GM12892 (cell line): Measurements from ENCODE around the gene SHISA9.

Experiments
- POLR2A ChIP-seq: IDR thresholded peaks from 2 replicates; pipeline ENCODE4 v1.6.1; 2011; ENCODE audit warnings: low read depth, low read length, control low read depth
- POLR2AphosphoS5 ChIP-seq: IDR thresholded peaks from 2 replicates; pipeline ENCODE4 v1.6.1; 2011; ENCODE audit warnings: low read depth, low read length, control low read depth
- TAF1 ChIP-seq: IDR thresholded peaks from 2 replicates; pipeline ENCODE4 v1.6.1; 2011; ENCODE audit warnings: low read depth, mild to moderate bottlenecking, control low read depth, low read length, borderline replicate concordance

DNA sequence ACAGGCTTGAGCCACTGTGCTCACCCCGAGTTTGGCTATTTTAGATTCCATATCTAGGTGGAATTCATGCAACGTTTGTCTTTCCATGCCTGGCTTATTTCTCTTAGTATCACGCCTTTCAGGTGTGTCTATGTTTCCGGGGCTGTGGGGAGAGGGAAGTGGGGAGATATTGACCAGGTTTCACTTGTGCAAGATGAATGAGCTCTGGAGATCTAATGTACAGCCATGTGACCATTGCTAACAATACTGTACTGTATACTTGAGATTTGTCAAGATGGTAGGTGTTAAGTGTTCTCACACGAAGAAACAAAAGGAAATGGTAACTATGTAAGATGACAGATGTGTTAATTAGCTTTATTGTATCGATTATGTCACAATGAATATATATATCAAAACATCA, 199.6 kb downstream of the SHISA9 start:
- no peak for TF ChIP-seq POLR2A
- TF ChIP-seq TAF1, result no peak
- no peak for TF ChIP-seq POLR2AphosphoS5
